Measurements from ENCODE around the gene CTAGE15. TPM values are rescaled to one million over a fixed set of nuclear protein-coding genes. Genes with fewer than 3 reads are reported as not detected.
"Not testable (repeated sequence)": the region's sequence is repeated elsewhere in the genome, so short reads cannot be mapped to it uniquely, and the experiment has no call there.

The CTAGE15 gene
- total and polyA plus RNA-seq, 10 of the 15 experiments (the other 5 are each of a cell fraction or from before 2014, with no cell fraction given): 0.05 to 0.80 (median 0.45) TPM; not detected in 1

DNA sequence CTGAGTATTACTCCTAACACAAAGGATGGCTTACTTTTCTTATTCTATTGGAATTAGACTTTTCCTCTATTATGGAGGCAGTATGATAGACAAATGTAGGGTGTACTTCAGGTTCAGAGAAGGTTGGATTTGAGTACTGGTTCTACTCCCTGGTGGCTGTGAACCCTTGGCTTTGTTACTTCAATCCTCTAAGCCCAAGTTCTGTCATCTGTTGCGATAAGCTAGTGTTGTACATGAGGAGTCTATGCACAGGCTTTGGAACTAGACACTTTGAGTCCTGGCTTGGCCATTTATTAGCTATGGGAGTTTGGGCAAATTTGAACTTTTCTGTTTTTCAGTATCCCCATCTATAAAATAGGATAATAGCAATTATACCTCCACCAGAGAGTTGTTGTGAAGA lies 39.7 kb upstream of the CTAGE15 start:
- RAD21 ChIA-PET (ENCODE audit: unreplicated experiment); H4K20me1 ChIP-seq (ENCODE audit: control insufficient read depth, insufficient read depth); H3K9me3 ChIP-seq (replicated peaks; ENCODE audit: control insufficient read depth, insufficient read depth, low read length); H3K36me3 ChIP-seq (ENCODE audit: control insufficient read depth in 2 of 2, insufficient read depth in 2 of 2, low read length in 1 of 2); intact Hi-C loops (cut with micrococcal nuclease; ENCODE audit: unreplicated experiment); SMC1A ChIA-PET (ENCODE audit: uncharacterized antibody, unreplicated experiment); in situ Hi-C loops (cut with MboI); CTCF ChIA-PET; H3K9ac ChIP-seq (ENCODE audit: control insufficient read depth, insufficient read depth, low read length); DNase-seq (ENCODE audit: low read depth, low spot score); H3K4me1 ChIP-seq (ENCODE audit: control insufficient read depth, insufficient read depth, low read length); H3K4me2 ChIP-seq (ENCODE audit: control insufficient read depth, insufficient read depth); H2AFZ ChIP-seq (ENCODE audit: control insufficient read depth, low read depth, low read length); FAIRE-seq; POLR2A ChIA-PET; H3K27me3 ChIP-seq (replicated peaks in 1 of 2; ENCODE audit: control insufficient read depth in 2 of 2, insufficient read depth in 2 of 2, low read length in 1 of 2); H3K4me3 ChIP-seq; H3K79me2 ChIP-seq (ENCODE audit: control insufficient read depth, insufficient read depth, low read length); H3K27ac ChIP-seq (ENCODE audit: control insufficient read depth, insufficient read depth); ATAC-seq; BruUV-seq (replicated peaks): not testable (repeated sequence)
- no CpG with 5 or more reads among the region's 1 CpG for WGBS (ENCODE audit: insufficient coverage, insufficient replicate concordance, low lambda C conversion rate, missing lambda C conversion rate)

DNA sequence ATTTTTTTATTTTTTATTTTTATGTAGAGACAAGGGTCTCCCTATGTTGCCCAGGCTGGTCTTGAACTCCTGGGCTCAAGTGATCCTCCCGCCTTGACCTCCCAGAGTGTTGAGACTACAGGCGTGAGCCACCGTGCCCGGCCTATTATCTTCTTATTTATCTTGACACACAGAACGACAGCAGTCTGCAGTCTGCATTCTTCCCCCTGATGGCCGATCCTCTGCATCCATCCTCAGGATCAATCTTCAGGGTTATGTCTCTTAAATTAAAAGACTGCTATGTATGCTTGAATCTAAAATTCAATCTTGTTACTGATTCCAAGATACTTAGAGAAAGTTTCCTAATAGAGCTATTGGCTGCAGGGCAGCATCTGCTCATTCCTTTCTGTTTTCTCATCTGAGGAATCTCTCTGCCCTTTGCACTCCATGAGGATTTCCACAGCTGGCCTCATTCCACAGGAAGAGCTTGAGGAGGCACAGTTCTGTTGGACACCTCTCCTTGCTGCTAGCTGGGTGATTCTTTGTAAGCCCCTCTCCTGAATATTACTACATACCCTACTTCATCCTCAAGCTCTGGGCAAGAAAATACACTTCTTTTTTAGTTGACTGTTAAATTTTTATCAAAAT lies 38.3 kb upstream of the CTAGE15 start:
- CTCF ChIA-PET; H3K79me2 ChIP-seq (ENCODE audit: control insufficient read depth, insufficient read depth, low read length); H3K27ac ChIP-seq (ENCODE audit: control insufficient read depth, insufficient read depth); POLR2A ChIA-PET; BruUV-seq (replicated peaks); H3K4me2 ChIP-seq (ENCODE audit: control insufficient read depth, insufficient read depth); SMC1A ChIA-PET (ENCODE audit: uncharacterized antibody, unreplicated experiment); RAD21 ChIA-PET (ENCODE audit: unreplicated experiment); H3K27me3 ChIP-seq (replicated peaks in 1 of 2; ENCODE audit: control insufficient read depth in 2 of 2, insufficient read depth in 2 of 2, low read length in 1 of 2); ATAC-seq; H3K9me3 ChIP-seq (replicated peaks; ENCODE audit: control insufficient read depth, insufficient read depth, low read length); H3K9ac ChIP-seq (ENCODE audit: control insufficient read depth, insufficient read depth, low read length); in situ Hi-C loops (cut with MboI); intact Hi-C loops (cut with micrococcal nuclease; ENCODE audit: unreplicated experiment); DNase-seq (ENCODE audit: low read depth, low spot score); H3K36me3 ChIP-seq (ENCODE audit: control insufficient read depth in 2 of 2, insufficient read depth in 2 of 2, low read length in 1 of 2); H3K4me3 ChIP-seq; H3K4me1 ChIP-seq (ENCODE audit: control insufficient read depth, insufficient read depth, low read length); H4K20me1 ChIP-seq (ENCODE audit: control insufficient read depth, insufficient read depth); H2AFZ ChIP-seq (ENCODE audit: control insufficient read depth, low read depth, low read length); FAIRE-seq: not testable (repeated sequence)
- no CpG with 5 or more reads among the region's 6 CpGs for WGBS (ENCODE audit: insufficient coverage, insufficient replicate concordance, low lambda C conversion rate, missing lambda C conversion rate)

DNA sequence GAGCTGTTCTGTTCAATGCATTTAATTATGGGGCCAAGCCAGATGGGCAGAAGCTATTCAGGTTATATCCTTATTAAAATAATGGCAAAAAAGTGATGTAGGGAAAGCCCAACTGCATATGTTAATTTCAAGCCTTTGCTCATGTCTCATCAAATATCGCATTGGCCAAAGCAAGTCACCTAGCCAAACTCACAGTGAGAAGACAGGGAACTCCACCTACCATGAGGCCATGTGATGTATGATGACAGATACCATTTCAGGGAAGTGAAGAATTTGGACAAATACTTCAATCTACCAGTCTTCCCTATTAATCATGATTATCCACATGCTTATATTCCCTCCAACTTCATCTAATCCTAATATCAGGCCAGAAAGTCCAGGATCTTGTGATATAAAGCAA lies 35.2 kb upstream of the CTAGE15 start:
- POLR2A ChIA-PET, ATAC-seq: not testable (repeated sequence)

DNA sequence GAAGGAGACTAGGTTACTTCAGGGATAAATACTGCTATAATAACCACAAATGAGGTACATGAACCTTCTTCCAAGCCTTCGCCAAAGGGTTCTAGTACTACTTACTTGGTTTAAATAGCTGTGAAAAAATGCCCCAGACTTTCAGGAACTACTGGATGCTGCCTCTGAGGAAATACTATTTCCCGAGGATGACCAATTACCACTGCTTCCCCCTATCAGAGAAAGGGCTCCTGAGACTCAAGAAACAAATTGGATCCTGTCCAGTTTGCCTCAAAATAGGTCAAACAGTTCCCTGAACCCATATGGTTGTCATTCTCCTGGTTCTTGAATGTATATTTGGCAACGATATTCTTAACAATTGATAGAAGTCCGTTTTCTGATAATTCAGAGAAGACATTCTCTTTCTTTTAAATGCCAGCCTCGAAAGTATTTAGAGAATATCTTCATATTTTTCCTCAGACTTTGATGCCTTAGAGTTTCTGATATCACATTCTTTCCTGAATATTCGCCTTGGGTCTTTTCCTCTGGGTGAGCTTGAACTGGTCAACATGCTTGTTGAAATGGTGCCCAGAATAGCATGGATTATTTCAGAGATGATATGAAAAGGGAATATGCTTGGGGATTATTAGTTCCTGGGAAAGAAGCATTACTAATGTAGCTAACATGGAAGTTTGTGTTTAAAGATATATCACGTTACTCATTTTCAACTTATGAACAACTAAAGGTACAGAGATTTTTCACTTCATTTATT lies 28.1 kb upstream of the CTAGE15 start:
- DNase-seq (ENCODE audit: low read depth, low spot score); CTCF ChIA-PET; H3K79me2 ChIP-seq (ENCODE audit: control insufficient read depth, insufficient read depth, low read length); RAD21 ChIA-PET (ENCODE audit: unreplicated experiment); in situ Hi-C loops (cut with MboI); H3K4me3 ChIP-seq; SMC1A ChIA-PET (ENCODE audit: uncharacterized antibody, unreplicated experiment); intact Hi-C loops (cut with micrococcal nuclease; ENCODE audit: unreplicated experiment); ATAC-seq; BruUV-seq (replicated peaks); H3K36me3 ChIP-seq (ENCODE audit: control insufficient read depth in 2 of 2, insufficient read depth in 2 of 2, low read length in 1 of 2); H2AFZ ChIP-seq (ENCODE audit: control insufficient read depth, low read depth, low read length); H4K20me1 ChIP-seq (ENCODE audit: control insufficient read depth, insufficient read depth); H3K9me3 ChIP-seq (replicated peaks; ENCODE audit: control insufficient read depth, insufficient read depth, low read length); H3K27ac ChIP-seq (ENCODE audit: control insufficient read depth, insufficient read depth); FAIRE-seq; POLR2A ChIA-PET; H3K4me2 ChIP-seq (ENCODE audit: control insufficient read depth, insufficient read depth); H3K4me1 ChIP-seq (ENCODE audit: control insufficient read depth, insufficient read depth, low read length); H3K9ac ChIP-seq (ENCODE audit: control insufficient read depth, insufficient read depth, low read length); H3K27me3 ChIP-seq (replicated peaks in 1 of 2; ENCODE audit: control insufficient read depth in 2 of 2, insufficient read depth in 2 of 2, low read length in 1 of 2): not testable (repeated sequence)
- no CpG with 5 or more reads among the region's 7 CpGs for WGBS (ENCODE audit: insufficient coverage, insufficient replicate concordance, low lambda C conversion rate, missing lambda C conversion rate)

More for the DNA sequence above, 35.2 kb upstream of the CTAGE15 start:
- H3K4me3 ChIP-seq; H3K27me3 ChIP-seq (replicated peaks in 1 of 2; ENCODE audit: control insufficient read depth in 2 of 2, insufficient read depth in 2 of 2, low read length in 1 of 2); H3K9me3 ChIP-seq (replicated peaks; ENCODE audit: control insufficient read depth, insufficient read depth, low read length); H3K27ac ChIP-seq (ENCODE audit: control insufficient read depth, insufficient read depth); FAIRE-seq; H4K20me1 ChIP-seq (ENCODE audit: control insufficient read depth, insufficient read depth); CTCF ChIA-PET; SMC1A ChIA-PET (ENCODE audit: uncharacterized antibody, unreplicated experiment); RAD21 ChIA-PET (ENCODE audit: unreplicated experiment); H3K79me2 ChIP-seq (ENCODE audit: control insufficient read depth, insufficient read depth, low read length); intact Hi-C loops (cut with micrococcal nuclease; ENCODE audit: unreplicated experiment); in situ Hi-C loops (cut with MboI); H2AFZ ChIP-seq (ENCODE audit: control insufficient read depth, low read depth, low read length); DNase-seq (ENCODE audit: low read depth, low spot score); BruUV-seq (replicated peaks); H3K9ac ChIP-seq (ENCODE audit: control insufficient read depth, insufficient read depth, low read length); H3K36me3 ChIP-seq (ENCODE audit: control insufficient read depth in 2 of 2, insufficient read depth in 2 of 2, low read length in 1 of 2); H3K4me2 ChIP-seq (ENCODE audit: control insufficient read depth, insufficient read depth); H3K4me1 ChIP-seq (ENCODE audit: control insufficient read depth, insufficient read depth, low read length): not testable (repeated sequence)
- no CpG with 5 or more reads among the region's 1 CpG for WGBS (ENCODE audit: insufficient coverage, insufficient replicate concordance, low lambda C conversion rate, missing lambda C conversion rate)
